Liver (tissue), 9 donors: ENCODE measurements around the gene JMJD1C. TPM values are rescaled to one million over a fixed set of nuclear protein-coding genes. Genes with fewer than 3 reads are reported as not detected.
"Not testable (repeated sequence)": the region's sequence is repeated elsewhere in the genome, so short reads cannot be mapped to it uniquely, and the experiment has no call there.

Experiments
- DNase-seq: peaks from one replicate; pipeline ENCODE4 v3.0.0-alpha.2; 2017; ENCODE audit warnings: low spot score
- H3K27ac ChIP-seq, 2 donors: one replicate each; pipeline ENCODE4 v1.7.0; 2013; ENCODE audit warnings: inconsistent platforms in 2 of 2, low read length in 2 of 2, control low read depth in 1 of 2, low read depth in 1 of 2, mild to moderate bottlenecking in 1 of 2
- H3K27me3 ChIP-seq, 4 donors: one replicate each; pipeline versions ENCODE4 v1.6.1 to v1.7.0; 2013; ENCODE audit warnings: low read length in 3 of 4, inconsistent platforms in 1 of 4, mild to moderate bottlenecking in 1 of 4, moderate library complexity in 1 of 4; ENCODE audit not compliant: control insufficient read depth in 4 of 4, insufficient read depth in 4 of 4
- H3K36me3 ChIP-seq, 4 donors: one replicate each; pipeline versions ENCODE4 v1.6.1 to v1.7.0; 2013; ENCODE audit warnings: low read length in 3 of 4, mild to moderate bottlenecking in 3 of 4, low read depth in 1 of 4, moderate library complexity in 1 of 4; ENCODE audit not compliant: control insufficient read depth in 4 of 4, insufficient read depth in 3 of 4
- H3K4me1 ChIP-seq, 4 donors: one replicate each; pipeline versions ENCODE4 v1.6.1 to v1.7.0; 2013; ENCODE audit warnings: low read length in 3 of 4, mild to moderate bottlenecking in 3 of 4, moderate library complexity in 1 of 4; ENCODE audit not compliant: control insufficient read depth in 4 of 4, insufficient read depth in 4 of 4
- H3K4me3 ChIP-seq, 3 donors: one replicate each; pipeline versions ENCODE4 v1.6.1 to v1.7.0; 2013; ENCODE audit warnings: low read length in 3 of 3, control low read depth in 1 of 3, low read depth in 1 of 3, mild to moderate bottlenecking in 1 of 3
- H3K9ac ChIP-seq, 2 donors: one replicate each; pipeline ENCODE4 v1.7.0; 2013; ENCODE audit warnings: low read length in 2 of 2, mild to moderate bottlenecking in 2 of 2, moderate library complexity in 2 of 2, control low read depth in 1 of 2, low read depth in 1 of 2
- H3K9me3 ChIP-seq, 4 donors: one replicate each; pipeline versions ENCODE4 v1.6.1 to v1.7.0; 2013; ENCODE audit warnings: low read length in 3 of 4; ENCODE audit not compliant: control insufficient read depth in 4 of 4
- ATF3 ChIP-seq: IDR thresholded peaks from 2 replicates; pipeline ENCODE4 v1.6.1; 2016; ENCODE audit warnings: antibody characterized with exemption
- FOXA1 ChIP-seq: IDR thresholded peaks from 2 replicates; pipeline ENCODE4 v1.6.1; 2016; ENCODE audit warnings: antibody characterized with exemption
- FOXA2 ChIP-seq: IDR thresholded peaks from 2 replicates; pipeline ENCODE4 v1.6.1; 2016; ENCODE audit warnings: antibody characterized with exemption
- GABPA ChIP-seq, 2 donors: IDR thresholded peaks in 1 of 2; conservative IDR thresholded peaks in 1 of 2; 2 replicates each; pipeline ENCODE4 v1.6.1; 2016; ENCODE audit warnings: antibody characterized with exemption in 2 of 2, mild to moderate bottlenecking in 1 of 2, moderate library complexity in 1 of 2
- JUND ChIP-seq, 2 donors: IDR thresholded peaks; 2 replicates each; pipeline ENCODE4 v1.6.1; 2016; ENCODE audit warnings: antibody characterized with exemption in 2 of 2
- RAD21 ChIP-seq, 2 donors: IDR thresholded peaks; 2 replicates each; pipeline ENCODE4 v1.6.1; 2016; ENCODE audit warnings: antibody characterized with exemption in 2 of 2, mild to moderate bottlenecking in 2 of 2
- REST ChIP-seq: IDR thresholded peaks from 2 replicates; pipeline ENCODE4 v1.6.1; 2016; ENCODE audit warnings: antibody characterized with exemption, mild to moderate bottlenecking
- RXRA ChIP-seq, 2 donors: IDR thresholded peaks; 2 replicates each; pipeline ENCODE4 v1.6.1; 2017 to 2018; ENCODE audit warnings: antibody characterized with exemption in 2 of 2, mild to moderate bottlenecking in 1 of 2
- SP1 ChIP-seq: IDR thresholded peaks from 2 replicates; pipeline ENCODE4 v1.6.1; 2018; ENCODE audit warnings: antibody characterized with exemption, mild to moderate bottlenecking
- TAF1 ChIP-seq: conservative IDR thresholded peaks from 2 replicates; pipeline ENCODE4 v1.6.1; 2016; ENCODE audit warnings: antibody characterized with exemption, mild to moderate bottlenecking
- YY1 ChIP-seq: IDR thresholded peaks from 2 replicates; pipeline ENCODE4 v1.6.1; 2016; ENCODE audit warnings: antibody characterized with exemption, mild to moderate bottlenecking
- ZBTB33 ChIP-seq: IDR thresholded peaks from 2 replicates; pipeline ENCODE4 v1.6.1; 2016; ENCODE audit warnings: antibody characterized with exemption
- WGBS: extraction: QIAGEN DNeasy Blood & Tissue Kit; methylation state at CpG from one replicate; pipeline ENCODE4 v1.1.7; 2013; 5-methylcytosine and 5-hydroxymethylcytosine counted together
- polyA plus RNA-seq, 2 donors: library from polyadenylated mRNA; stranded (reverse) in 1 of 2; unstranded in 1 of 2; fragments of 200-250 nt in 1 of 2; fragments of >200 nt in 1 of 2; fragmentation: Nextera tagmentation in 1 of 2; extraction: Ambion mirVana in 1 of 2; gene quantifications; one replicate each; pipeline versions ENCODE4 v1.2.1 to v1.2.3, GENCODE V29; 2013 to 2015
- total RNA-seq, 2 donors: library from RNA; depleted of rRNA; stranded (reverse); fragments of >200 nt; gene quantifications; one replicate each; pipeline ENCODE4 v1.2.3, GENCODE V29; 2014
- TF ChIP-seq, protein P1 (sequence below): fragments of 150-350 bp; IDR thresholded peaks from 2 replicates; pipeline ENCODE4 v1.5.1; 2017; ENCODE audit warnings: improper control_type of control experiment, low read depth, low read length; ENCODE audit not compliant: missing input control
- donor health status: healthy.
- donor health status: healthy.
- donor health status: healthy.
- donor health status: healthy.
- donor health status: healthy.

Gene JMJD1C
- total and polyA plus RNA-seq, 4 donors = 11.0 to 93.1 (median 56.0) TPM

DNA sequence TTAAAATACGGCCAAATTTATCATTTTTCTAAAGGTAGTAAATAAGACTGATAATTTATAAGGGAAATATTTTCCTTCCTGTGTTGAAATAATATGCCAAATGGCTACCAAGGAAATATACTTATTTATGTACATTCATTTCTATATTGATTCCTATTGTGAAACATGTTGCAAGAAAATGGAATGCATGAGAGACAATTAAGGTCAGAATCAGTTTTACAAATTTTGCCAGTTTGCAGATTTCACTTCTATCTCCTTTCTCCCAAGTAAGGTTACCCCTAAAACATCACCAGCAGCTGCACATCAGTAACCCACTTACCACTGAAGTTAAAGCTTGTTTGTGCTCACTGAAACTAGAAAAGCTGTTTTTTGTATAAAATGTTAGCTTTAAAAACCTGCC lies 36.2 kb upstream of the JMJD1C start (continued):
- no peak for TF ChIP-seq TAF1
- no peak for TF ChIP-seq REST
- TF ChIP-seq FOXA2 = no peak
- TF ChIP-seq FOXA1 = no peak
- no peak for TF ChIP-seq RXRA (IDR thresholded peaks at IDR 0.05)

DNA sequence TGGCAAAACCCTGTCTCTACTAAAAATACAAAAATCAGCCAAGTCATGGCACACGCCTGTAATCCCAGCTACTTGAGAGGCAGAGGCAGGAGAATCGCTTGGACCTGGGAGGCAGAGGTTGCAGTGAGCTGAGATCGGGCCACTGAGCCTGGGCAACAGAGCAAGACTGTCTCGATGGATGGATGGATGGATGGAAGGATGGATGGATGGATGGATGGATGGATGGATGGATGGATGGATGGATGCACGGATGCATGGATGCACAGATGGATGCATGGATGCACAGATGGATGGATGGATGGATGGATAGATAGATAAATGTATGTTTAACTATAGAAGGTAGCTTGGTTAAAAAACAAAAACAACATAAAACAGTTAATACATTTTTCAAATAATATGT lies 34.8 kb upstream of the JMJD1C start:
- WGBS = 96% methylated on average over 5 of the region's 5 CpGs
- not testable (repeated sequence) for H3K27me3 ChIP-seq, H3K4me3 ChIP-seq, H3K27ac ChIP-seq, H3K36me3 ChIP-seq, H3K4me1 ChIP-seq, H3K9me3 ChIP-seq, DNase-seq, H3K9ac ChIP-seq

DNA sequence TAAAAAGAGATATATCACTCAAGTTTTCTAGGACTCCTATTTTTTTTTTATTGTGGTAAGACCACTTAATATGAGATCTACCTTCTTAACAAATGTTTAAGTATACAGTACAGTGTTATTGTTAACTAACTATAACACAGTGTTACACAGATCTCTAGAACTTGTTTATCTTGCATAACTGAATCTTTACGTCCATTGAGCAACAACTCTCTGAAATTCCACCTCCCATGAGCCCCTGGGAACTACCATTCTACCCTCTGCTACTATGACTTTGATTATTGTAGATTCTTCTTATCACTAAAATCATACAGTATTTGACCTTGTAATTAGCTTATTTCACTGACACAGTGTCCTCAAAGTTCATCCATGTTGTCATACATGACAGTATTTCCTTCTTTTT lies 32.9 kb upstream of the JMJD1C start:
- DNase-seq = no peak
- Histone ChIP-seq H3K36me3 (no peaks in the 10 kb centered on the region), H3K4me3 (no peak overlapping the region), H3K9ac (no peak overlapping the region), H3K4me1 (peaks cover 0 to 8% (median under 1%) of the 10 kb centered on the region in 4 donors), H3K9me3 (no peaks in the 10 kb centered on the region), H3K27me3 (no peaks in the 10 kb centered on the region), H3K27ac (no peak overlapping the region)
- WGBS = 59% methylated on average over 1 of the region's 1 CpG
- TF ChIP-seq ZBTB33 (no peak), RXRA (IDR thresholded peaks at IDR 0.05) (no peak), YY1 (no peak), TAF1 (no peak), REST (no peak), RAD21 (IDR thresholded peaks at IDR 0.05) (no peak), ATF3 (no peak), JUND (IDR thresholded peaks at IDR 0.05) (no peak), SP1 (no peak), GABPA (IDR thresholded peaks at IDR 0.05 in 1 of 2, conservative IDR thresholded peaks at IDR 0.05 in 1 of 2) (no peak)
- TF ChIP-seq, protein P1, sequence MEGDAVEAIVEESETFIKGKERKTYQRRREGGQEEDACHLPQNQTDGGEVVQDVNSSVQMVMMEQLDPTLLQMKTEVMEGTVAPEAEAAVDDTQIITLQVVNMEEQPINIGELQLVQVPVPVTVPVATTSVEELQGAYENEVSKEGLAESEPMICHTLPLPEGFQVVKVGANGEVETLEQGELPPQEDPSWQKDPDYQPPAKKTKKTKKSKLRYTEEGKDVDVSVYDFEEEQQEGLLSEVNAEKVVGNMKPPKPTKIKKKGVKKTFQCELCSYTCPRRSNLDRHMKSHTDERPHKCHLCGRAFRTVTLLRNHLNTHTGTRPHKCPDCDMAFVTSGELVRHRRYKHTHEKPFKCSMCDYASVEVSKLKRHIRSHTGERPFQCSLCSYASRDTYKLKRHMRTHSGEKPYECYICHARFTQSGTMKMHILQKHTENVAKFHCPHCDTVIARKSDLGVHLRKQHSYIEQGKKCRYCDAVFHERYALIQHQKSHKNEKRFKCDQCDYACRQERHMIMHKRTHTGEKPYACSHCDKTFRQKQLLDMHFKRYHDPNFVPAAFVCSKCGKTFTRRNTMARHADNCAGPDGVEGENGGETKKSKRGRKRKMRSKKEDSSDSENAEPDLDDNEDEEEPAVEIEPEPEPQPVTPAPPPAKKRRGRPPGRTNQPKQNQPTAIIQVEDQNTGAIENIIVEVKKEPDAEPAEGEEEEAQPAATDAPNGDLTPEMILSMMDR = no peak
